H1 (cell line): ENCODE measurements around the gene DDX50. TPM values are rescaled to one million over a fixed set of nuclear protein-coding genes. Genes with fewer than 3 reads are reported as not detected.
"Not testable (repeated sequence)": the region's sequence is repeated elsewhere in the genome, so short reads cannot be mapped to it uniquely, and the experiment has no call there.

Experiments used
- CTCF ChIA-PET: fragments of 300-600 bp; sonication (Branson Sonifier 250); formaldehyde crosslinking; loops from one replicate; lab custom pipeline; 2021; ENCODE audit not compliant: partially characterized antibody; lab: Charles Lee
- POLR2A ChIA-PET: fragments of 300-600 bp; sonication (Branson Sonifier 250); formaldehyde crosslinking; loops from one replicate; lab custom pipeline; 2021; ENCODE audit warnings: inconsistent platforms; ENCODE audit not compliant: partially characterized antibody; lab: Charles Lee
- DNase-seq, 2 experiments: peaks; one replicate each; pipeline versions ENCODE4 v3.0.0 to v3.0.0-alpha.2; 2010 to 2022; ENCODE audit warnings: low spot score in 2 of 2, low read depth in 1 of 2, mixed read lengths in 1 of 2
- FAIRE-seq: peaks from 2 replicates; lab custom pipeline; 2011; peaks lifted over from hg19 to GRCh38; lab: Jason Lieb, UNC
- H2AFZ ChIP-seq: 2 replicates; pipeline ENCODE4 v1.8.1; 2012; ENCODE audit warnings: low read length, inconsistent platforms
- H2AK5ac ChIP-seq: 2 replicates; pipeline ENCODE4 v1.6.1; 2013; ENCODE audit warnings: low read depth, low read length
- H2BK120ac ChIP-seq: replicated peaks from 2 replicates; pipeline ENCODE3; 2013; ENCODE audit warnings: low read depth, low read length, inconsistent platforms
- H2BK12ac ChIP-seq: 2 replicates; pipeline ENCODE4 v1.6.1; 2013; ENCODE audit warnings: low read depth, low read length
- H2BK15ac ChIP-seq: 2 replicates; pipeline ENCODE4 v1.6.1; 2013; ENCODE audit warnings: low read length
- H2BK20ac ChIP-seq: 2 replicates; pipeline ENCODE4 v1.6.1; 2013; ENCODE audit warnings: low read length
- H2BK5ac ChIP-seq: 2 replicates; pipeline ENCODE4 v1.6.1; 2013; ENCODE audit warnings: low read depth, low read length
- H3K14ac ChIP-seq: 2 replicates; pipeline ENCODE4 v1.6.1; 2013; ENCODE audit warnings: inconsistent platforms; ENCODE audit not compliant: insufficient read length
- H3K18ac ChIP-seq: 2 replicates; pipeline ENCODE4 v1.6.1; 2013; ENCODE audit warnings: low read length; ENCODE audit errors: extremely low read depth
- H3K23ac ChIP-seq: 2 replicates; pipeline ENCODE4 v1.6.1; 2013; ENCODE audit warnings: inconsistent platforms; ENCODE audit not compliant: insufficient read length
- H3K23me2 ChIP-seq: 2 replicates; pipeline ENCODE4 v1.6.1; 2013; ENCODE audit warnings: low read depth, low read length
- H3K27ac ChIP-seq: 2 replicates; pipeline ENCODE4 v1.6.1; 2011; ENCODE audit warnings: low read depth, low read length, inconsistent platforms
- H3K27me3 ChIP-seq, 4 experiments: replicated peaks in 1 of 4; 1 replicate in 1 of 4; 2 replicates in 3 of 4; pipeline versions ENCODE4 v1.6.1 to v1.8.1; 2011 to 2013; ENCODE audit warnings: low read length in 3 of 4, mild to moderate bottlenecking in 3 of 4, inconsistent platforms in 2 of 4, mixed read lengths in 2 of 4, moderate library complexity in 1 of 4; ENCODE audit not compliant: control insufficient read depth in 3 of 4, insufficient read depth in 3 of 4; ENCODE audit errors: extremely low read depth in 1 of 4
- H3K36me3 ChIP-seq, 4 experiments: 2 replicates each; pipeline versions ENCODE4 v1.6.1 to v1.8.1; 2011 to 2013; ENCODE audit warnings: mild to moderate bottlenecking in 4 of 4, low read length in 3 of 4, moderate library complexity in 2 of 4, control low read depth in 1 of 4, inconsistent platforms in 1 of 4; ENCODE audit not compliant: insufficient read depth in 4 of 4, control insufficient read depth in 2 of 4
- H3K4ac ChIP-seq: replicated peaks from 2 replicates; pipeline ENCODE3; 2013; ENCODE audit warnings: low read length, low read depth, mixed read lengths, inconsistent platforms; ENCODE audit not compliant: insufficient read length
- H3K4me1 ChIP-seq, 4 experiments: replicated peaks in 1 of 4; 1 replicate in 1 of 4; 2 replicates in 3 of 4; pipeline versions ENCODE4 v1.6.1 to v1.8.1; 2011 to 2013; ENCODE audit warnings: low read length in 3 of 4, inconsistent platforms in 2 of 4, mixed read lengths in 1 of 4; ENCODE audit not compliant: insufficient read depth in 4 of 4, control insufficient read depth in 3 of 4
- H3K4me2 ChIP-seq, 2 experiments: 2 replicates each; pipeline versions ENCODE4 v1.6.1 to v1.8.1; 2011 to 2013; ENCODE audit warnings: low read depth in 2 of 2, low read length in 2 of 2, control low read depth in 1 of 2, inconsistent platforms in 1 of 2, mild to moderate bottlenecking in 1 of 2; ENCODE audit not compliant: insufficient read depth in 1 of 2
- H3K4me3 ChIP-seq, 4 experiments: fragments of 200-600, 300-600 bp in 1 of 4; sonication (generic), shearing (Covaris generic), sonication (Bioruptor Twin) in 1 of 4; 2 replicates each; pipeline versions ENCODE4 v1.5.1 to v1.8.1; 2011 to 2016; ENCODE audit warnings: low read length in 4 of 4, low read depth in 3 of 4, control low read depth in 2 of 4, inconsistent platforms in 2 of 4, mild to moderate bottlenecking in 2 of 4, mixed read lengths in 1 of 4, moderate library complexity in 1 of 4; ENCODE audit not compliant: insufficient read depth in 2 of 4; ENCODE audit errors: extremely low read depth in 1 of 4
- H3K56ac ChIP-seq: replicated peaks from 2 replicates; pipeline ENCODE3; 2013; ENCODE audit warnings: low read depth, mild to moderate bottlenecking, mixed read lengths, low read length, inconsistent platforms; ENCODE audit not compliant: insufficient read length
- H3K79me1 ChIP-seq: 2 replicates; pipeline ENCODE4 v1.6.1; 2013; ENCODE audit warnings: low read depth, low read length, control low read depth
- H3K79me2 ChIP-seq, 2 experiments: 2 replicates each; pipeline versions ENCODE4 v1.6.1 to v1.8.1; 2012 to 2013; ENCODE audit warnings: low read length in 2 of 2, mild to moderate bottlenecking in 2 of 2, inconsistent platforms in 1 of 2; ENCODE audit not compliant: insufficient read depth in 2 of 2, control insufficient read depth in 1 of 2
- H3K9ac ChIP-seq, 4 experiments: replicated peaks in 1 of 4; 1 replicate in 1 of 4; 2 replicates in 3 of 4; pipeline versions ENCODE4 v1.6.1 to v1.8.1; 2011 to 2013; ENCODE audit warnings: low read depth in 3 of 4, low read length in 3 of 4, control low read depth in 2 of 4, mild to moderate bottlenecking in 2 of 4, moderate library complexity in 2 of 4, inconsistent platforms in 1 of 4; ENCODE audit errors: extremely low read depth in 1 of 4
- H3K9me3 ChIP-seq, 2 experiments: 2 replicates each; pipeline versions ENCODE4 v1.6.1 to v1.8.1; 2012 to 2013; ENCODE audit warnings: mild to moderate bottlenecking in 2 of 2, moderate library complexity in 2 of 2, control low read depth in 1 of 2, inconsistent platforms in 1 of 2, low read depth in 1 of 2, low read length in 1 of 2, mixed read lengths in 1 of 2; ENCODE audit not compliant: insufficient read depth in 2 of 2
- H4K20me1 ChIP-seq, 2 experiments: replicated peaks in 1 of 2; 2 replicates each; pipeline versions ENCODE3 to v1.8.1; 2011 to 2013; ENCODE audit warnings: inconsistent platforms in 2 of 2, low read length in 2 of 2, mild to moderate bottlenecking in 1 of 2; ENCODE audit not compliant: insufficient read depth in 2 of 2, control insufficient read depth in 1 of 2
- H4K5ac ChIP-seq: 2 replicates; pipeline ENCODE4 v1.6.1; 2013; ENCODE audit warnings: low read length, low read depth, mixed read lengths, inconsistent platforms; ENCODE audit not compliant: insufficient read length
- H4K8ac ChIP-seq: 2 replicates; pipeline ENCODE4 v1.8.0; 2013; ENCODE audit warnings: mild to moderate bottlenecking, moderate library complexity, low read length, inconsistent platforms; ENCODE audit not compliant: insufficient read depth; ENCODE audit errors: extremely low read depth
- H4K91ac ChIP-seq: replicated peaks from 2 replicates; pipeline ENCODE3; 2013; ENCODE audit warnings: low read length, mixed read lengths, inconsistent platforms; ENCODE audit not compliant: insufficient read length
- WGBS, 2 experiments: shearing (Covaris generic) in 1 of 2; methylation state at CpG; one replicate each; pipeline versions ENCODE4 v1.1.6 to v1.1.7; 2013 to 2015; ENCODE audit warnings: low lambda C conversion rate in 2 of 2, mixed read lengths in 2 of 2, inconsistent platforms in 1 of 2, low coverage in 1 of 2, missing lambda C conversion rate in 1 of 2; ENCODE audit not compliant: insufficient replicate concordance in 2 of 2, insufficient coverage in 1 of 2, insufficient read length in 1 of 2; ENCODE audit errors: extremely low coverage in 1 of 2, missing lambda C conversion rate in 1 of 2; 5-methylcytosine and 5-hydroxymethylcytosine counted together
- polyA plus RNA-seq, 7 experiments: library from polyadenylated mRNA; depleted of rRNA in 3 of 7; stranded (reverse) in 5 of 7; unstranded in 2 of 7; fragments of >200 nt in 5 of 7; fragments of 200-250 nt in 2 of 7; gene quantifications; 1 replicate in 5 of 7; 2 replicates in 1 of 7; 4 replicates in 1 of 7; pipeline versions ENCODE4 v1.2.1 to v1.2.3, GENCODE V29; 2011 to 2013; ENCODE audit warnings: missing spikeins in 2 of 7, mixed read lengths in 2 of 7
- total RNA-seq: library from RNA; stranded (reverse); fragmentation: NEBNext Ultra II Directional; extraction: Animal tissue kit (Norgen Biotek cat#: 25700); gene quantifications from 2 replicates; pipeline ENCODE4 v1.2.1, GENCODE V29; 2021

Gene DDX50
- total and polyA plus RNA-seq, 2 of the 8 experiments (the other 6 are each of a cell fraction or from before 2014, with no cell fraction given) = 20.0 to 36.5 TPM

DNA sequence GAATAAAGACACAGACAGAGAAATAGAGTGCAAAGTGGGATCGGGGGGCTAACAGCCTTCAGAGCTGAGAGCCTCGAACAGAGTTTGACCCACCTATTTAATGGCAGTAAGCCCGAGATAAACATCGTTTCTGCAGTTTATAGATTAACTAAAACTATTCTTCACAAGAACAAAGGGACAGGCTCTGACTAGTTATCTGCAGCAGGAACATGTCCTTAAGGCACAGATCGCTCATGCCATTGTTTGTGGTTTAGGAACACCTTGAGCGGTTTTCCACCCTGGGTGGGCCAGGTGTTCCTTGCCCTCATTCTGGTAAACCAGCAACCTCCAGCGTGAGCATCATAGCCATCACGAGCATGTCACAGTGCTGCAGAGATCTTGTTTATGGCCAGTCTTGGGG lies 32.9 kb upstream of the DDX50 start:
- H4K8ac ChIP-seq, H2BK15ac ChIP-seq, H3K4ac ChIP-seq, H2BK120ac ChIP-seq, H4K5ac ChIP-seq, H3K27ac ChIP-seq, H2AK5ac ChIP-seq, H3K56ac ChIP-seq, H3K79me2 ChIP-seq, H3K23ac ChIP-seq, DNase-seq, H3K23me2 ChIP-seq, H2BK5ac ChIP-seq, H3K79me1 ChIP-seq, H3K36me3 ChIP-seq, H3K18ac ChIP-seq, POLR2A ChIA-PET, H3K4me3 ChIP-seq, H3K14ac ChIP-seq, H4K91ac ChIP-seq, H2BK12ac ChIP-seq, H2AFZ ChIP-seq, H3K4me2 ChIP-seq, H4K20me1 ChIP-seq, FAIRE-seq, H2BK20ac ChIP-seq, H3K9ac ChIP-seq, H3K27me3 ChIP-seq: not testable (repeated sequence)
- H3K4me1 ChIP-seq = peaks cover 0 to 13% (median 7%) of the 10 kb centered on the region in 4 experiments; a peak in 4 of 7 replicates
- WGBS, 2 experiments = 90% methylated on average over 8 of the region's 8 CpGs; no CpG with 5 or more reads in 1 of the 2 experiments
- H3K9me3 ChIP-seq = peaks cover 8 to 21% of the 10 kb centered on the region in 2 experiments
- CTCF ChIA-PET = interaction anchor here (1.6 kb wide), 1 partner anchor 11 kb away, joined by 3 read pairs; no protein-coding TSS in a partner anchor
